Stimulated activated CD4-positive, alpha-beta T cell treated with anti-CD3 and anti-CD28 coated beads, Interleukin-15, amount 100 ng/mL, for 24 hours (primary cell): ENCODE measurements around the gene LMX1A.
A peak's percentile ranks its signal among the peaks of the same experiment; 100 is the strongest.

Experiments used
- DNase-seq: peaks from one replicate; pipeline ENCODE4 v3.0.0-alpha.2; 2020

The LMX1A gene

GRCh38 chr1:165355977-165356811, at the start of gene LMX1A:
LMX1A (minus strand) TSS chr1:165356715; CDS start chr1:165355559, 1,156 bp downstream.
- no peak for DNase-seq

- DNase-seq = peak; percentile 39
These were observed 47.4 kb upstream of the LMX1A start for GRCh38 chr1:165403835-165404482.

GRCh38 chr1:165402517-165403111, 46.1 kb upstream of the LMX1A start:
- no peak for DNase-seq

- DNase-seq = peak; percentile 17
These were observed 41.4 kb upstream of the LMX1A start for GRCh38 chr1:165397944-165398343.

- no peak for DNase-seq
These were observed 39.4 kb upstream of the LMX1A start for GRCh38 chr1:165395901-165396300.

GRCh38 chr1:165395478-165395877, 39.0 kb upstream of the LMX1A start:
- no peak for DNase-seq

- DNase-seq = peak; percentile 90
These were observed 36.4 kb upstream of the LMX1A start for GRCh38 chr1:165392634-165393571.

GRCh38 chr1:165389609-165390008, 33.1 kb upstream of the LMX1A start:
- no peak for DNase-seq

- DNase-seq = no peak
These were observed 31.4 kb upstream of the LMX1A start for GRCh38 chr1:165387961-165388360.

GRCh38 chr1:165387505-165387904, 31.0 kb upstream of the LMX1A start:
- no peak for DNase-seq

- DNase-seq = no peak
These were observed 27.3 kb upstream of the LMX1A start for GRCh38 chr1:165383599-165384405.

GRCh38 chr1:165383067-165383466, 26.6 kb upstream of the LMX1A start:
- DNase-seq = no peak

- no peak for DNase-seq
These were observed 25.4 kb upstream of the LMX1A start for GRCh38 chr1:165381745-165382505.

- DNase-seq = no peak
These were observed 20.3 kb upstream of the LMX1A start for GRCh38 chr1:165376811-165377311.

- peak; percentile 50 for DNase-seq
These were observed 19.7 kb upstream of the LMX1A start for GRCh38 chr1:165376041-165376810.

GRCh38 chr1:165375623-165376022, 19.1 kb upstream of the LMX1A start:
- no peak for DNase-seq

- DNase-seq = no peak
These were observed 15.2 kb upstream of the LMX1A start for GRCh38 chr1:165371588-165372225.

GRCh38 chr1:165369255-165369848, 12.8 kb upstream of the LMX1A start:
- peak; percentile 68 for DNase-seq

GRCh38 chr1:165367375-165367993, 11.0 kb upstream of the LMX1A start:
- peak; percentile 86 for DNase-seq
